ENCODE data around the gene PLXNA4.

The PLXNA4 gene

GRCh38 chr7:132110692-132111091 is 465.6 kb downstream of the PLXNA4 start:
- TF ChIP-seq CTCF (IDR thresholded peaks at IDR 0.05; ENCODE audit: low read depth, low read length, missing control alignments), result no peak
- no peak overlapping the region for H3K4me3 ChIP-seq (ENCODE audit: low read depth, low read length)
- in situ Hi-C loops (cut with HindIII; ENCODE audit: low sequenced_read_pairs), result no loop called here
- no peak for DNase-seq (ENCODE audit: low read depth)

GRCh38 chr7:132109769-132110168 is 466.5 kb downstream of the PLXNA4 start:
- in situ Hi-C loops (cut with HindIII; ENCODE audit: low sequenced_read_pairs), result no loop called here
- H3K4me3 ChIP-seq (ENCODE audit: low read depth, low read length), result no peak overlapping the region
- TF ChIP-seq CTCF (IDR thresholded peaks at IDR 0.05; ENCODE audit: low read depth, low read length, missing control alignments), result no peak
- no peak for DNase-seq (ENCODE audit: low read depth)

GRCh38 chr7:132108563-132108962 is 467.7 kb downstream of the PLXNA4 start:
- no peak overlapping the region for H3K4me3 ChIP-seq (ENCODE audit: low read depth, low read length)
- in situ Hi-C loops (cut with HindIII; ENCODE audit: low sequenced_read_pairs), result no loop called here
- no peak for DNase-seq (ENCODE audit: low read depth)
- no peak for TF ChIP-seq CTCF (IDR thresholded peaks at IDR 0.05; ENCODE audit: low read depth, low read length, missing control alignments)

GRCh38 chr7:132106491-132106890 is 469.8 kb downstream of the PLXNA4 start:
- H3K4me3 ChIP-seq (ENCODE audit: low read depth, low read length), result no peak overlapping the region
- no peak for TF ChIP-seq CTCF (IDR thresholded peaks at IDR 0.05; ENCODE audit: low read depth, low read length, missing control alignments)
- DNase-seq (ENCODE audit: low read depth), result no peak
- in situ Hi-C loops (cut with HindIII; ENCODE audit: low sequenced_read_pairs), result no loop called here

- H3K4me3 ChIP-seq (ENCODE audit: low read depth, low read length), result no peak overlapping the region
- in situ Hi-C loops (cut with HindIII; ENCODE audit: low sequenced_read_pairs), result no loop called here
- DNase-seq (ENCODE audit: low read depth), result no peak
- no peak for TF ChIP-seq CTCF (IDR thresholded peaks at IDR 0.05; ENCODE audit: low read depth, low read length, missing control alignments)
Observed at GRCh38 chr7:132105096-132105495, 471.2 kb downstream of the PLXNA4 start.

GRCh38 chr7:132103718-132104117 is 472.6 kb downstream of the PLXNA4 start:
- in situ Hi-C loops (cut with HindIII; ENCODE audit: low sequenced_read_pairs), result no loop called here
- DNase-seq (ENCODE audit: low read depth), result no peak
- no peak overlapping the region for H3K4me3 ChIP-seq (ENCODE audit: low read depth, low read length)
- no peak for TF ChIP-seq CTCF (IDR thresholded peaks at IDR 0.05; ENCODE audit: low read depth, low read length, missing control alignments)

GRCh38 chr7:132102942-132103341 is 473.3 kb downstream of the PLXNA4 start:
- H3K4me3 ChIP-seq (ENCODE audit: low read depth, low read length), result no peak overlapping the region
- DNase-seq (ENCODE audit: low read depth), result no peak
- no peak for TF ChIP-seq CTCF (IDR thresholded peaks at IDR 0.05; ENCODE audit: low read depth, low read length, missing control alignments)
- in situ Hi-C loops (cut with HindIII; ENCODE audit: low sequenced_read_pairs), result no loop called here
